ENCODE results near the gene RTP3. TPM values are rescaled to one million over a fixed set of nuclear protein-coding genes. Genes with fewer than 3 reads are reported as not detected.

RTP3 gene
- total RNA-seq, 4 donors from 2014 or later: not detected

GRCh38 chr3:46464326-46465195 is 33.2 kb upstream of the RTP3 start, which contains the start of gene LTF:
Gene LTF, minus strand, starts transcription at chr3:46464905. Its CDS starts 38 bp downstream, at chr3:46464867.
- 22% methylated on average over 34 of the region's 44 CpGs for WGBS
- Histone ChIP-seq H3K4me3 (no peak within 1 kb of the TSS), H3K27me3 (peaks cover 0 to 38% (median 5%) of the 10 kb centered on the region in 4 donors), H3K27ac (replicated peaks in 1 of 4) (no peak within 1 kb of the TSS), H3K4me1 (peaks cover 11 to 30% (median 19%) of the 10 kb centered on the region in 4 donors), H3K9me3 (no peaks in the 10 kb centered on the region), H3K36me3 (no peaks in the 10 kb centered on the region)
- TF ChIP-seq, protein P1, sequence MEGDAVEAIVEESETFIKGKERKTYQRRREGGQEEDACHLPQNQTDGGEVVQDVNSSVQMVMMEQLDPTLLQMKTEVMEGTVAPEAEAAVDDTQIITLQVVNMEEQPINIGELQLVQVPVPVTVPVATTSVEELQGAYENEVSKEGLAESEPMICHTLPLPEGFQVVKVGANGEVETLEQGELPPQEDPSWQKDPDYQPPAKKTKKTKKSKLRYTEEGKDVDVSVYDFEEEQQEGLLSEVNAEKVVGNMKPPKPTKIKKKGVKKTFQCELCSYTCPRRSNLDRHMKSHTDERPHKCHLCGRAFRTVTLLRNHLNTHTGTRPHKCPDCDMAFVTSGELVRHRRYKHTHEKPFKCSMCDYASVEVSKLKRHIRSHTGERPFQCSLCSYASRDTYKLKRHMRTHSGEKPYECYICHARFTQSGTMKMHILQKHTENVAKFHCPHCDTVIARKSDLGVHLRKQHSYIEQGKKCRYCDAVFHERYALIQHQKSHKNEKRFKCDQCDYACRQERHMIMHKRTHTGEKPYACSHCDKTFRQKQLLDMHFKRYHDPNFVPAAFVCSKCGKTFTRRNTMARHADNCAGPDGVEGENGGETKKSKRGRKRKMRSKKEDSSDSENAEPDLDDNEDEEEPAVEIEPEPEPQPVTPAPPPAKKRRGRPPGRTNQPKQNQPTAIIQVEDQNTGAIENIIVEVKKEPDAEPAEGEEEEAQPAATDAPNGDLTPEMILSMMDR (IDR thresholded peaks at IDR 0.05): no peak
- TF ChIP-seq POLR2AphosphoS5 (IDR thresholded peaks at IDR 0.05): no peak
- TF ChIP-seq EP300 (IDR thresholded peaks at IDR 0.05): no peak
- no peak for TF ChIP-seq POLR2A (IDR thresholded peaks at IDR 0.05; ENCODE audit: low read depth)
- DNase-seq (ENCODE audit: extremely low spot score): no peak
- intact Hi-C loops (cut with DNase I): no loop called here

GRCh38 chr3:46465196-46465520 is 32.6 kb upstream of the RTP3 start:
- no peaks in the 10 kb centered on the region for H3K36me3 ChIP-seq
- no peak overlapping the region for H3K4me3 ChIP-seq
- no peaks in the 10 kb centered on the region for H3K9me3 ChIP-seq
- TF ChIP-seq EP300 (IDR thresholded peaks at IDR 0.05) (no peak), POLR2A (IDR thresholded peaks at IDR 0.05; ENCODE audit: low read depth) (no peak), POLR2AphosphoS5 (IDR thresholded peaks at IDR 0.05) (no peak)
- TF ChIP-seq, protein P1 (IDR thresholded peaks at IDR 0.05): no peak
- intact Hi-C loops (cut with DNase I): no loop called here
- no CpG with 5 or more reads among the region's 2 CpGs for WGBS
- no peak overlapping the region for H3K27ac ChIP-seq (replicated peaks in 1 of 4)
- H3K4me1 ChIP-seq: peaks cover 11 to 35% (median 19%) of the 10 kb centered on the region in 4 donors
- H3K27me3 ChIP-seq: peaks cover 0 to 38% (median 5%) of the 10 kb centered on the region in 4 donors
- no peak for DNase-seq (ENCODE audit: extremely low spot score)

DNA sequence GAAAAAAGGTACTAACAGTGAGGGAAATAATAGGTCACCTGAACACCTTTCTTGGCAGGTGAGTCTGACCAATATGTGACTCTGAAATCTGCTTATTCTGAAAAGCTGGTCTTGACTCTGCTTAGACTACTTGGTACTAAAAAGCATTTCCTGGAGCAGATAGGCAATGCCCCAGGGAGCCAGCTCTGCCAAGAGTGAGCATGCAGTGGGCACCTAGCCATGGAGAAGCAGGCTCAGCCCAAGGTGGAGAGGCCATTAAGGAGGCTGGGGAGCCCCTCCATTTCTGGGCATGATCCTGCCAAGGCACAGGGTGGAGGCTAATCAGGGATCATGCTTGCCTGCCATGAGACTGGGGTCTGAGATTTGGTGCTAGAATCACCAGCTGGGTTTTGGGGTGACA is 31.5 kb upstream of the RTP3 start:
- Histone ChIP-seq H3K36me3 (no peaks in the 10 kb centered on the region), H3K9me3 (no peaks in the 10 kb centered on the region), H3K4me3 (no peak overlapping the region), H3K27me3 (peaks cover 0 to 38% (median 5%) of the 10 kb centered on the region in 4 donors), H3K4me1 (peaks cover 11 to 38% (median 19%) of the 10 kb centered on the region in 4 donors), H3K27ac (replicated peaks in 1 of 4) (no peak overlapping the region)
- intact Hi-C loops (cut with DNase I): no loop called here
- no peak for DNase-seq (ENCODE audit: extremely low spot score)
- TF ChIP-seq, protein P1 (IDR thresholded peaks at IDR 0.05): no peak
- TF ChIP-seq POLR2AphosphoS5 (IDR thresholded peaks at IDR 0.05) (no peak), POLR2A (IDR thresholded peaks at IDR 0.05; ENCODE audit: low read depth) (no peak), EP300 (IDR thresholded peaks at IDR 0.05) (no peak)

DNA sequence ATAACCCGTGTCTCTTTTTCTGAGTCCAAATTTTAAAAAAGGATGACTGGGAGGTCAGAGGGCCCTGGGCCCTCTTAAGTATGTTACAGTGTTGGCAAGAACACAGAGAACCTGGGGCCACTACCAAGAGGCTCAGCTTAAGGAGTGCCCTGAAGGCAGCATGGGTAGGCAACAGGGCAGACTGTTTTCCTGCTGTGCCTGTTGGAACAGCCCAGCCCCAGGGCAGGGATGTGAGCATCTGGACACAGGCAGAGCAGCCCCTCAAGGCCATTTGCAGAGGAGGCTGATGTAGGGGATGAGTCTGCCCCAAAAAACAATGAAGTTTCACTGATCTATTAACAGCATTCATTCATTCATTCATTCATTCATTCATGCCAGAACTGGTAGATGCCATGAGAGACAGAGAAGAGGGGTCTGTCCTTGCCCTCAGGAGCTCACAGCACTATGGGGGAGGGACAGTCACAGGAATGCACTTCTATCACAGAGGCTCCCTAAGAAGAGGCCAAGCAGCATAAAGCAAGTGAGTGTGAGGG is 30.8 kb upstream of the RTP3 start:
- Histone ChIP-seq H3K4me3 (no peak overlapping the region), H3K4me1 (peaks cover 11 to 38% (median 19%) of the 10 kb centered on the region in 4 donors), H3K27ac (replicated peaks in 1 of 4) (no peak overlapping the region), H3K36me3 (no peaks in the 10 kb centered on the region), H3K9me3 (no peaks in the 10 kb centered on the region), H3K27me3 (peaks cover 0 to 35% (median 5%) of the 10 kb centered on the region in 4 donors)
- DNase-seq (ENCODE audit: extremely low spot score): no peak
- 85% methylated on average over 1 of the region's 1 CpG for WGBS
- TF ChIP-seq, protein P1 (IDR thresholded peaks at IDR 0.05): no peak
- TF ChIP-seq POLR2AphosphoS5 (IDR thresholded peaks at IDR 0.05) (no peak), POLR2A (IDR thresholded peaks at IDR 0.05; ENCODE audit: low read depth) (no peak), EP300 (IDR thresholded peaks at IDR 0.05) (no peak)
- intact Hi-C loops (cut with DNase I): no loop called here
